ENCODE measurements around the gene MAP3K4.

Gene MAP3K4

DNA sequence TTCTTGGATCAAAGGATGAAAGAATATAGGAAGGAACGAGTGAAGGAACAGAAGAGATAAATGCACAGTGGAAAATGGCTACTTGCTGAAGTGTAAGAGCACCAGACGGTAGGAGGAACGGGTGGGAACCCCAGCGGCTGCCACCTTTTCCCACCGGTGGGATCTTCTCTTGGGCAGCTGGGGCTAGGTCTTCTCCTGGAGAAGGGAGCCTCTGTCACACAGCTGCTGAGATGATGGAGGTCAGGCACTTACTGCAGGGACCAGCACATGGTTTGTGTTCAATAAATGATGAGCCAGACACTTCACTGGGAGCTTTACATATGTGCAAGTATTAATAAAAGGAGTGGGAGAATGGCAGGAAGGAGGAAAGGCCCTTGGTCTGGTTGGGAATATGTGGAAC lies 158.6 kb downstream of the MAP3K4 start:
- no peak for DNase-seq (ENCODE audit: low read depth)

DNA sequence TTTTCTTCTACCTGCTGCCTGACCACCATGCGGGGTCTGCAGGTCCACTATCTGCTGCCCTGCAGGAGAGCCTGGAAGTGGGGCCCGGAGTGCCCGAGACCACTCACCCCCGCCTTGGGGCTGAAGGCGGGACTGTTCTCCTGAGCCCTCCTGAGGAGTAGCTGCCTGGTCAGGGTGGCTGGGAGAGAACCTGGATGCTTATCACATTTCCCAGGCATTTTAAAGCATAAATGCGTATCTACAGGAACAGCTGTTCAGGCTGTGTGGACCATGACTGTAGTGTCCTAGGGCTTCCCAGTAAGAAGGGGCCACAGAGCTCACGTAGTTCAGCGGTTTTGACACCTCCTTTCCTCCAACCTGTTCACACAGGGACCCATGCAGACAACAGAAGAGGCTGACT lies 159.0 kb downstream of the MAP3K4 start:
- no peak for DNase-seq (ENCODE audit: low read depth)

DNA sequence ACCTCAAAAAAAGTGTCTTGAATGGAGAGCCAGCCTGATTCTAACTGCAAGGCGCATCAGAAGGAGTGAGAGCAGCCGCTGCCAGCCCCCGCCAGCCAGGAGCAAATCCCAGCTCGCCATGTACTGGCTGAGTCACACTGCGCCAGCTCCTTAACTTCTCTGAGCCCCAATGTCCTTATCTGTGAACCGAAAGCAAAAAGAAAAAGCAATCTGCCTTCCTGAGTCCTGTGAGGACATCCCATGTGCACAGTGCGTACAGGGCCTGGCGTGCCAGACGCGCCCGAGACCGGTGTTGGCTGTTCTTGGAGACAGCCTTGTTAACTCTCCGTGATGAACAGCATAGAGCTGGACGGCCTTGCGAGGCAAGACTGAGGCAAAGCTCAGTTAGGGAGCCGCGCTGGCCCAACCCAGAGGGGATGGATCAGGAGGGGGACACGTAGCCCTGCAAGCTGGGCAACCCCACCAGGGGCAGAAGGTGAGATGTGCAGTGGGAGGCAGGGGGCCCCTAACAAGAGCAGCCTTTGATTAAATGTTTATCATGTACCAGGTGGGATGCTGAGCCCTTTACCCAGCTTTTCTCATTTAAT lies 159.6 kb downstream of the MAP3K4 start:
- DNase-seq (ENCODE audit: low read depth) = no peak

DNA sequence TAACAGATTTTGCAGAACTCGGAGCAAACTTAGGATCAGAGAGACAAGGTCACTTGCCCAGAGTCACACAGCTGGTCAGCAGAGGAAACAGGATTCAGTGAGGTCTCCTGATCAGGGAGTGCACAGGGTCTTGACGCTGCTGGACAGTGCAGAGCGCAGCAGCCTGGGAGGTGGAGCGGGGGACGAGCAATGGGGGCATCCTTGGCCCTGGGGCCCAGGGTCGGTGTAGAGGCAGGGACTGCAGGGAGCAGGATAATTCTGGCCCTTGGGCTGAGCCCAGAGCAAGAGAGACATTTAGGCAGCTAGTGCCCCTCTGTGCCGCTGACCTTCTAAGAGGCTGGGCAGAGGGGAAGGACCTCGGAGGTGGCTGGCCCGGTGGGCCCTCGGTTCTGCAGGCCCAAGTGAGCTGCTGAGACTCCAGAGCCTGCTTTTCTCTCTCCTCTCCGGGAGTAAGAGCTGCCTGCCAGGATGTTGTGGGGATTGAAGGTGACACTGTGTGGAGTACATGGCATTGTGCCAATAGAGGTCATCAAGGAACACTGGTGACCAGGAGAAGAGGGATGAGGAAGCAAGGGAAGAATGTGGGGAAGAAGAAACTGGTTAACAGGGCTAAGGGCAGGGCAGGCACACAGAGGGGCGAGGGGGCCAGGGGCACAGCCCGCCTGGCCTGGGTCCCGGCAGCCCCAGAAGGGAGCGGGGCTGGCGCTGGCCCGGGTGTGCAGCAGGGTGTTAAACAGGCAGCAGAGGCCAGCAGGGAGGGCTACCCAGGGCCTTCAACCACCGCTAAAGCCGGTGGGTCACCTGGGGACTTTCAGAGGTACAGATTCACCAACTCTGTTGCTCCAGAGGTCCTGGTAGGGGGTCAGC lies 160.3 kb downstream of the MAP3K4 start:
- no peak for DNase-seq (ENCODE audit: low read depth)

DNA sequence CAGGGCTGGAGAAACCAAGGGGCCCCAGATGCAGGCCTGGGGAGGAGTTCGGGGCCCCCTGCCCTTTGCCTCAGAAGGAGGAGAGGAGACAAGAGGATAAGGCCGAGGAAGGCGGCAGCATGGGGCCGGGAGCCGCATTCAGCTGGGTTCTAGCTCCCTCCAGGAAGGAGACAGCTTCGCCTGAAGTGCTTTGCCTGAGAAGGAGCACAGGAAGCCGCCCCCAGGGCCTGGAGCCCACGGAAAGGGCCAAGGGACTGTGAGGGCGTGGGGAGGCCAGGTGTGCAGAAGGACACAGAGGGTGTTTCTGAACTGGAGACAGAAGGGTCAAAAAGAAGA lies 160.9 kb downstream of the MAP3K4 start:
- DNase-seq (ENCODE audit: low read depth) = no peak

DNA sequence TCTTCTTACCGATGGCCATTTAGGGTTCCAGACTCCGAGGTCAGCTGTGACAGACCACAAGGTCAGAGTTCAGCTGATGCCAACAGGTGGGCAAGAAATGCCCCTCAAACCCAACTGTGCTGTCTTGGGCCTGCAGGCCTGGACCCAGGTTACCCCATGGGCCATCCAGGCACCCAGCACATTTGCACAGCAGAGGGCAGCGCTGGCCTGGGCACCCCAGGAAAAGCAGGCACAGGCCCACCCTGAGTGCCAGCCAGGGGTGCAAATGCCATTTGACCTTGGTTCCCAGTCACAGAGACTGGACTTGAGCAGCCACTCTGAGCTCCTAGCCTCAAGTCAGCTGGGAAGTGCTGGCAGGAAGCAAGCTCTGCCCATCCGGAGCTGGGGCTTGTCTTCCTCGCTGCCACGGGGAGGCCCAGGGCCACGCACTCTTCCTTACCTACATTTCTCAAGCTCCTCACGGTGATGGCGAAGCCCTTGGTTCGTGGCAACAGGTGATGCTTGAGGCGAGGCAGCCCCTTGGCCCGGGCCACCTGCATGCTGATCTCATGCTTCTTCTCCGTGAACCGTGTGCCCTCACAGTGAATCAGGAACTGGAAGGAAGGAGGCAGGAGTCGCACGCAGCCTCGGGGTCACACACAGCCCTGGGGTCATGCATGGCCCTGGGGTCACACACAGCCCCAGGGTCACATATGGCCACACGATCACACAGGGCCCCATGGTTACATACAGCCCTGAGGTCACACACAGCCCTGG lies 161.5 kb downstream of the MAP3K4 start:
- no peak for DNase-seq (ENCODE audit: low read depth)

DNA sequence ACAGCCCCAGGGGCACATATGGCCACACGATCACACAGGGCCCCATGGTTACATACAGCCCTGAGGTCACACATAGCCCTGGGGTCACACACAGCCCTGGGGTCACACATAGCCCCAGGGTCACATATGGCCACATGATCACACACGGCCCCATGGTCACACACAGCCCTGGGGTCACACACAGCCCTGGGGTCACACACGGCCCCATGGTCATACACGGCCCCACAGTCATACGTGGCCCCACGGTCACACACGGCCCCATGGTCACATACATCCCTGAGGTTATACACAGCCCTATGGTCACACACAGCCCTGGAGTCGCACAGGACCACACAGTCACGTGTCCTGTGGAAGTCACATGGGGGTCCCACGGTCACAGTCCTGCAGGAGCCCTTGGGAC lies 162.2 kb downstream of the MAP3K4 start:
- no peak for DNase-seq (ENCODE audit: low read depth)

DNA sequence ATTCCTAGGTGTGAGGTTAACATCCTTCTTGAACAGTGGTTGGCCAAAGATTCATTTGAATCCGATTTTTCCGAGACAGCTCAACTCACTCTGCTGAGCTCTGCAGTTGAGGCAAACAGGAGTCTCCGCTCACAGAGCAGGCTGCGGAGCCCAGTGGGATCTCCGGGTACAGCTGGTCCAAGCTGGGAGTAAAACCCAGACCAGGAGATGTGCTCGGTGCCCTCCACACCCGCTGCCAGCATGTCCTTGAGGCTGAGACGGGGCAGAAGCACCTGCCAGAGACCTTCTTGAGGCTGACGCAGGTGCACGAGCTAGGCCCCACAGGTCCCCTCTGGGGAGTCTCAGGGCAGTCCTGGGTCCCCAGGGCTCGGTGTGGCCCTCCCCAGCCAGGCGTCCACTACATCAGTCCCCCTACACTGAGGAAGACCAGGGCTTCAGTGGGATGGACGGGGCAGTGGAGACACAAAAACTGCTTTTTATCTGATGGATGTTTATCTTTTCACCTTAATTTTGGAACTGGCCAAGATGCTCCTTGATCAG lies 163.3 kb downstream of the MAP3K4 start:
- DNase-seq (ENCODE audit: low read depth) = no peak

DNA sequence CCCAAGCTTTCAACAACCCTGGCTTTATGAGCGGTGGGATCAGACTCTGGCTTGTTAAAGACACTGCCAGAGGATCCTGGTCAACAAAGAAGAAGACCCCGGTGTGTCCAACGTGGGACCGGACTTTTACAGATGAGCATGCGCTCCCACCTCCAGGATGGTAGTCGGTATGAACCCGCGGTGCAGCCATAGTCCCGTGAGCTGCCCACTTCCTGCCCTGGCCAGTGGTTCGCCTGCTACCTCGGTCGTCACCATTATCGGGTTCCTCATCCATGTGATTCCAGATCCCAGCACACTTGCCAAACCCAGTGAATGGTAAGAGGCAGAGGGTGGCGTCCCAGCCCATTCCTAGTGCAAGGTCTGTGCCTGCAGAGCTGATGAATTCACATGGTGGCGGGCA lies 169.6 kb downstream of the MAP3K4 start:
- DNase-seq (ENCODE audit: low read depth) = no peak

DNA sequence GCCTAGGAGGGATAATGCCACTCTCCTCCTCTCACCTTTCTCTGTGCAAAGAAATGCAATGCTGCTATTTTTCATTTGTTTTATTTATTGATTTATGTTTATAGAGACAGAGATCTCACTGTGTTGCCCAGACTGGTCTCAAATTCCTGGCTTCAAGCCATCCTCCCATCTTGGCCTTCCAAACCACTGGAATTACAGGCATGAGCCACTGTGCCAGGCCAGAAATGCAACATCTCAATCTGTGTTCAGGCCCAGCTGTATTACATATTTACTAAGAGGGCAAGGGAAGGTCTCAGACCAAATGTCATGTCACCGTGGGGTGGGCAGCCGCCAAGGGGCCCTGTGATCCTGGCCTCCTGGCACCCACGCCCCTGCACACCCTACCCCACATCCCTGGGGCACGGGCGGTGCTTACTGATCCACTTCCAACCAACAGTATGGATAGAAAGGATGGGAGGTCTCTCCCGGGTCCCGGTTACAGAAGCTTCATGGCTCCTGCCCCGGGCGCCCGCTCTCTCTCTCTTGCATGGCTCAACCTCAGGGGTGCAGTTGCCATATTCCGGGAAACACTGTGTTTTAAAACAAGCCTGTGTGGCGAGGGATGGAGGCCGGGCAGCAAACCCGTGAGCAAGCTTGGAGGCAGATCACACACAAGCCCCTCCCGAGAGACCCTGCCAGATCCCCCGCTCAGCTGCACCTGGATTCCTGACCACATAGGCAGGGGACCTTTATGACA lies 170.5 kb downstream of the MAP3K4 start:
- DNase-seq (ENCODE audit: low read depth) = peak; percentile 71

DNA sequence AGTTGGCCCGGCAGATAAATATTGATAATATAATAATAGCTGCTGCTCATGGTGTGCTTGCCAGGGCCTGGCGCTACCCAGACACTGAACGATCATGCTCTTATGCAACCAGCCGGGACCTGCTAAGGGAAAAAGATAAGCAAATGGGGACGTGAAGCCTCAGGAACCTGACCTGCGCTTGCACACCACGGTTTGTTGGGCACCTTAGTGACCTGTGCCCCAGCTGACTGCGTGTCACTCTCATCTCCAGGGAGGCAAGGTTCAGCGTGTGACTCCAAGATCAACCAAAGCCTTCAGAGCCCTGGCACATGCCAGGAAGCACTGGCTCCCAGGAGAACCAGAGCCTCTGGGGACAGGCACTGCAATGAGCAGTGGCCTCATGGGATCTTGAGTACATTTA lies 171.2 kb downstream of the MAP3K4 start:
- no peak for DNase-seq (ENCODE audit: low read depth)

DNA sequence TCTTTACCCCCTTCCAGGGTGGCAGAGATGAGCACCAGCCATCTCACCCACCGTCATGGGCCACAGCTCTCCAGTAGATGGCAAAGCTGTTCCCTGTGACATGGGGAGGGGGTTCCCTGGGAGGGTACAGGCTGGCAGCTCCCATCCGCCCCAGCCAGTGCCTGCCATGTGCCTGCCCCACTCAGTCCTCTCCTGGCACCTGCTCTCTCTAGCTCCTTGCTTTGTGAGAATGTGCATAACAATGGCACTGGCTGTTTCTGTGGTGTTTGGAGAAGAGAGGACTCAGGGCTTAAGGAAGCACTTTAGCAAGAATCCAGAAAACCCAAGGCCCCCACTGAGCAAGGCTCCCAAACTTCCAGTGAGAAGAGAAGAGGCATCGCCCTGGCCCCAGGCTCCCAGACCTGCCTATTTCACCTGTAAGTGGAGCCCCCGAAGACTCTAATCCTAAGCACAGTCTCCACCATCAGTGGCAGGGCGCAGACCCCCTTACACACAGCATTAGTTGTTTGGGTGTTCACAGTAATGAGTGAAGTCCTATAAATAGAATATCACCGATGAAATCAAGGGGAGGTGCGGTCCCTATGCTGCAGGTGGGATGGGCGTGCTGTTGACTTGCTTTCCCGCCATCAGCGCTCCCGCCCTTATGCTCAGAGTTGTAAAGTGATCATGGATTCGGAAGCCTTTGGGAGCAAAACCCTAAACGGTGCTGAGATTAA lies 172.1 kb downstream of the MAP3K4 start:
- DNase-seq (ENCODE audit: low read depth) = no peak

DNA sequence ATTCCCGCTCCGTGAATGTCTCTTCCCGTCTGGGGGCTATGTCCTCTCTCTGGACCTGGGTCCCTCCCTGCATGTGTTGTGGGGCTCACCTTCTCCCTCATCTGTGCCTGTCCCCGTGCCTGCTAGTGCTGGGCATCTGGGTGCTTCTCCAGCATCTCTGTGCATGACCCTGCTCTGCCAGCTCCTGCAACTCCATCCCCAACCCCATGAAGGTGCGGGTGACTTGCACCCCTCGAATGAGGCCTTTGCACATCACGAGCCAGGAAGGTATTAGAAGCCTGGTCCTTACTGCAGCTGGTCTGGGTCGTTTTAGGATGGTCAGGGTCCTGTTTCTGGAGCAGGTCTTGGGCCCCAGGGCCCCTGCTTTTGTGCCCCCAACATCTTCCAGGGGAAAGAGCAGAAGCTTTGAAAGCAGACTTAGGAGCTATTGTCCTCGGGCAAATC lies 172.6 kb downstream of the MAP3K4 start:
- DNase-seq (ENCODE audit: low read depth) = no peak

DNA sequence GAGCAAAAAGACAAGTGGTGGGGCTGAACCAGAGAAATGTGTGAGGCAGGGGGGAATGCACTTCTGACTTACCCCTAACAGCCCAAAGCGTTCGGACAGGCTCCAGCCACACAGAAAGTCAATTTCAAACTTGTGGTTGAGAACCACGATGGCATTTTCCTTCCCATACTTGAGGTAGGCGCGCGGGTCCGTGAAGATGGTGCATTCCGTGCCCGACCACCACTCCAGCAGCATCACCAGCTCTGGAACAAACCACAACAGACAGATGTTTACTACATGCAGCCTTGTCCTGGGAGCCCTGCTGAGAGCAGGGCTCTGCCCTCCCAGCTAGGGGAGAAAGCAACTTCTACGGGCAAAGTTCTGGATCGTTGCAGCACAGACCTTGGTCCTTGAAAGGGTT lies 174.6 kb downstream of the MAP3K4 start:
- no peak for DNase-seq (ENCODE audit: low read depth)

DNA sequence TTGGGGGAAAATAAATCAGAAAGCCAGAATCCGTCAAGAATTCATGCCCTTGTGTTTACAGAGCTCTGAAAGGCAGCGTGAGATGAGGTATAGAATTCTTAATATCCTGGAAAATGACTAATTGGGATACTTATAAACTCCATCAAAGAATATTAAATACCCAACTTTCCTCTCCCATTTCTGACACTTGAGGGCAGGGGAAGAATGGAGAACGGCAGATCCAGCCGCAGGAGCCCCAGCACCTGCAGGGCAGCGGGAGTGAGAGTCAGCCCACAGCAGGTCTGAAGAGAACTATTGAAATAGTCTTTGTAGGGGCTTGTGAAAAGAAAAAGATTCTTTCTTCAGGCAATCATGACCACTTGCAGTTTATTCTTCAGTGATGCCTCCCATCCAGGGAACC lies 175.1 kb downstream of the MAP3K4 start:
- DNase-seq (ENCODE audit: low read depth) = no peak

Data from GM04503 (cell line).